ENCODE measurements around the gene DOCK1.

The DOCK1 gene

GRCh38 chr10:127174866-127175265 is 269.6 kb downstream of the DOCK1 start:
- DNase-seq (ENCODE audit: low read depth in 2 of 2) = no peak

- no peak for DNase-seq (ENCODE audit: low read depth in 2 of 2)
Measured at GRCh38 chr10:127175357-127176110, 270.3 kb downstream of the DOCK1 start.

DNA sequence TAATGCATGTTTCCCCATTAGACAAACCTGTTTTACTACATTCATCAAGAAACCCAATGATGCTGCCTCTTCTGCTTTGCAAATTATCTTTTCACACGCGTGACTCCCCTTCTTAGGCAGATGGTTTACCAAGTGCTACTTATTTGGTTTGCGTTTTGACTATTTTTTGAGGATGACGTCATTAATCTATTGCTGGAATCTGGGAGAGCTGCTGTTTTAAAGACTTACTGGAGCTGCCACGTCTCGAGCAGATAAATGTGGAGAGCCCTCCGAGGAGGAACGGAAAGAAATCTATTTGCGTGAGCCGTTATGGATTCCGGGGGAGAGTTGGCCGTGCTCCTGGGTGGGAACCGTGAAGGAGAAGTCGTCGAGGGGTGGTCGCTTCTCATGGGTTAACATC is 271.4 kb downstream of the DOCK1 start:
- DNase-seq (ENCODE audit: low read depth in 2 of 2) = no peak

GRCh38 chr10:127179612-127180250 is 274.5 kb downstream of the DOCK1 start:
- DNase-seq (ENCODE audit: low read depth in 2 of 2) = no peak

GRCh38 chr10:127182161-127182560 is 276.9 kb downstream of the DOCK1 start:
- DNase-seq (ENCODE audit: low read depth in 2 of 2) = no peak

DNA sequence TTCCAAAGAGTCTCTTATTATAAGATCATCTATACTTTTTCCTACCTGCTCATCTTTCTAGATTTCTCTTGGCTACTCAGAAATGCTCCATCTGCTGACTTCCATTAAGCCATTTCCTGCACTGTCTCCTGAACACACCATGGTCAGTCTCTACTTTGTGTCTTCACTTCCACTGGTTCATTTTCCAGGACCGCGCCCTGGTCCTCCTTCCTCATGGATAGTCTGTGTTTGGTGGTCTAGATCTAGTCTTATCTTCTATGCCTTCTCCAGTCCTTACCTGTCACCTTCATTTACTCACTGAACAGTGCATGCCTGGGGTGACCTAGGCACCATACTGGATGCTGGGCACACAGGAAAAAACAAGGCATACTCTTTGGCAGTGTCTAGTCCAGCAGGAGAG is 279.4 kb downstream of the DOCK1 start:
- DNase-seq (ENCODE audit: low read depth in 2 of 2) = no peak

DNA sequence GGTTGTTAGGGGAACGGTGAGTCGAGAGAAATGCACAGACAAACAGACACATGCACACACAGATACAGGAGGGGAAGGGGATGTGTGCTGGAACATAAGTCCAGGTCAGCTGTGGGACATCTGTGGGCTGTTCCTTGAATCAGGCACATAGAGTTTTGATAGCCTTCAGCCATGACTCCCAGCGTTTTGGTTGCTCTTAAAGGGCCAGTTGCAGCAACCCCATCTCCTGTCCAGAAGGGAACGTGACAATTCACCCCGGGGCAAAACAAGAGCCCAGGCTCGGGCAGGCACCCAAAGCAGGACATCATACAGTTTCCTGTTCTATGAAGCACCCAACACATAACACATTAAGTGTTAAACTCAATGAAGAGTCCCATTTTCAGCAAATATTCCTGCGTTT is 281.6 kb downstream of the DOCK1 start:
- no peak for DNase-seq (ENCODE audit: low read depth in 2 of 2)

DNA sequence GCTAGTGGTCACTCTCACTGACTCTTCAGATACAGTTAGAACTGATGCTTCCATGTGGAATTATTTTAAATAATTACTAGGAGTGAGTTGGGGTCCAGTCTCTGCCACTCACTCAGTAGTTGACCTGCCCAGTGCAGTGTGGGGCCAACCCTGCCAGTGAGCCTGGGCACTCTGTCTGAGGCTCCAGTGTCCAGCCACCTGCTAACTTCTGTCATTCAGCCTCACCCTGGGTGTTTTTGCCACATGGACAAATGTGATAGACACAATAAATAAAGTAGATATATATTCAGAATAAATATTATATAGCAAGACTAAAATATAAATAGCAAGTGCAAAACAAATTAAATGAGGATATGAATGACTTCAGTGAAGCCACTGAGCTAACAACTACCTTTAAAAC is 284.0 kb downstream of the DOCK1 start:
- no peak for DNase-seq (ENCODE audit: low read depth in 2 of 2)

- DNase-seq (ENCODE audit: low read depth in 2 of 2) = no peak
Measured at GRCh38 chr10:127190427-127190826, 285.2 kb downstream of the DOCK1 start.

DNA sequence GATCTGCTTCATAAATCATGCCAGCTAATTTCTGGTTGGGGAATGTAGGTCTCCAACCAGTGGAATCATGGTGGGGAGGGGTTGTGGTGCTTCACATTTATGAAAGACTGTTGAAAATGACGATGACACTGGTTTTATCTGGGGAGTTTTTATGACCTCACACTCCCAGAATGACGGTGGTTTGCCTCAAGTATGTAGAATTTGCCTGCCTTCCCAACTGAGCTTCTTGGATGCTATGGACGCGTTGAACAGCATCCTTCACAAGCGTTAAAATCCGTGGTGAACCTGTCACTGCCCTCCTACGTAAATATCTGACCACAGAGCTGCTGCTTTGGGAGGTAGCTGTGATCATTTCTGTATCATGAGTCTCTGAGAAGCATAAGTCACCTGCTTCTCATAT is 287.9 kb downstream of the DOCK1 start:
- DNase-seq (ENCODE audit: low read depth in 2 of 2) = no peak

DNA sequence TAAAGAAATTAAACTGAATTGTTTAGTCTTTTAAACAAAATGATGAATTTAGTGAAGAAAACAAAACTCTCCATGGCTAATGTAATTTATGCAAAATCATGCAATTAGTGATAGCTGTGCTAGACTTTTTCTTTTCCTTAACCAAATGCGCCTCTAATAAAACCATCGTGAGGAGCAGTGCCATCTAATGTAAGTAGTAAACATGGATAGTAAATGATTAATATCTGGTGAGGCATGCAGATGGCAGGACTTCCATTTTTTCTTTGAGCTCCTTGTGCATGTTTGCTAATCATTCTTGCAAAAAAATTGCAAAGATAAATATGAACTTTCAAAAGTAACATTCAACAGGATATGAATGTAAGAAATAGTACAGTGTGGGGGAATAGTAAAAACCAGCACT is 288.9 kb downstream of the DOCK1 start:
- DNase-seq (ENCODE audit: low read depth in 2 of 2) = no peak

DNA sequence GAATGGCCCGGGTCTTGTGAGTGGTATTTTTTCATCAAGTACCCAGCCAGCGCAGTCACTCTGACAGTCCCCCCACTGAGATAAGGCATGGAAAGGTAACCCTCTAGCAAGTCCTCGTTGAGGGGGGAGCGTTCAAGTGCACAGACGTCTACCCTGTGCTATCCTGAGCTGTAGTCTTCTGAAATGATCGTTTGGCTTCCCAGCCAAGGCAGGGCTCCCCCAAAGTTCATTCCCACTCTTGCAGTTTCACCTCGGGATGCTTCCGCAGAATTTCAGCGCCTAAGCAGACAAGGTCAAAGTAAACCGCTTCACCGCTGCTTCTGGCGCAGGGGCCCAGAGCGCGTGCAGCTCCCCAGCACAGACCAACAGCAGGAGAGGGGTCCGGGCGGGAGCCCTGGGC is 289.4 kb downstream of the DOCK1 start:
- no peak for DNase-seq (ENCODE audit: low read depth in 2 of 2)

DNA sequence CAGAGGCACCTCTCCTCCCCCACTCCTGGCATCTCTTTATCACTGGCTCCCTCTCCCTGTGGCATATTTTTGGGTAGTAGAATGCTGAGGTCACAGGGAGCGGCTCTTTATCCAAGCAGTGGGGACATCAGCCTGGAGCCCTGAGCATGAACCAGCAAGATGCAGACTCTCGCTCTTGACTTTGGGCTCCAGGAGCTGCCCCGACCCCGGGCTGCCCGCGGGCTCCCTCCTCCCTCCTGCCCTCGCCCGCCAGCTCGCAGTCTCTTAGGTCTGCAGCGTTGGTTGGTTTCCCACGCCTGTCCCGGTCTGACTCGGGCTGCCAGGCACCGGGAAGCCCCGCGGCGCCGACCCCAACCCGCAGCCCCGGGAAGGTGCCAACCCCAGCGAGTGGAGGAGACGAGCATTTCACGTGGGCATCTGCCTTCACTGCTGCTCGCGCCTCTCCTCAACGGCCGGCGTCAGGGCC is 289.8 kb downstream of the DOCK1 start:
- no peak for DNase-seq (ENCODE audit: low read depth in 2 of 2)

GRCh38 chr10:127195571-127196281 is 290.5 kb downstream of the DOCK1 start:
- DNase-seq (ENCODE audit: low read depth in 2 of 2) = no peak

DNA sequence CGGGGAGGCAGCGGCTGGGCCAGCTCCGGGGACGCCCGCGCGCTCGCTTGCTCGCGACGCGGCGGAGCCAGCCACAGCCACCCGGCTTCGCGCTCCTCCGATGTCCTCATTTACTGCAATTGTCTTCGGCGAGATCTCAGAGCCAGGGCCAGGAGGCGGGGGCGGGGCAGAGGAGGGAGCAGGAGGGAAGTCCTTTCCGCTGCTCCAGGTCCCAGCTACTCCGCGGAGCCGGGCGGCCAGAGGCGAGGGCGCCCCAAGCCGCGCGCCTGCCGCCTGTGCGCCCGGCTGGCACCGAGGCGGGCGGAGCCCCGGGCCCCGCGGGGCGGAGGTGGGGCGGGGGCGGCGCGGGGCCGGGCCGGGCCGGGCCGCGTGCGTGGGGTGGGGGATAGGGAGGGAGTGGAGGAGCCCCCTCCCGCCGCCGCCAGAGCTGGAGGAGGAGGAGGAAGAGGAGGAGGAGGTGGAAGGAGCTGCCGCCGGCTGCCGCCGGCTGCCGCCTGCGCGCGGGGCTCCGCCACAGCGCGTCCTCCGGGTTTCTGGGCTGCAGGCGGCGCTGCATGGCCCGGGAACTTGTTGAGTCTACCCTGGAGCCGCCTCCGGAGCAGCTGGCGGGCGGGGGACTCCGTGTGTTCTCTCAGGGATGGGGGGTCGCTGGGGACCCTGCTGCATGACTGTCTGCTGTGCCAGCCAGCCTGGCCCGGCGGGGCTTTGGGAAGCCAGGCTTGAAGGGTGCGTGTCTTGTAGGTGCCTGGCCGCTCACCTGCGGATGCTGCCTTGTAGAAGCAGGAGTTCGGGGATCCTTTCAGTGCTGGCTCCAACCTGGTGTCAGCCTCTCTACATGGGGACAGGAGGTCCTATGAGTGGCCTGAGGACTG is 291.3 kb downstream of the DOCK1 start, which contains the start of gene INSYN2A:
Gene INSYN2A (minus strand): TSS at position 310 of the 872 bp plus-strand sequence. CDS start 20,196 bp downstream, outside the sequence.
- DNase-seq (ENCODE audit: low read depth in 2 of 2) = no peak

DNA sequence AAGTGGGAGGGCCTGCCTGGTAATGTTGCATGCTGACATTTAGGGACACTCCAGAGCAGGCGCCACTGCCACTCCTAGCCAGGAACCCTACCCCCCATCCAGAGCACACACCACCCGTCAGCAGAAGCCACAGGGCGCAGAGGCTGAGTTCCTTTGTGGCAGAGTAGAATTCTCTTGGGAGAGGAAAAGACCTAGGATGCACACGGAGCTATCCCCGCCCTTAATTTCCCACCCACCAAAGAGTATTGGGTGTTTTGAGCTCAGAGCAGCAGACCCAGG is 291.9 kb downstream of the DOCK1 start:
- no peak for DNase-seq (ENCODE audit: low read depth in 2 of 2)

- no peak for DNase-seq (ENCODE audit: low read depth in 2 of 2)
Measured at GRCh38 chr10:127198307-127198706, 293.1 kb downstream of the DOCK1 start.

GRCh38 chr10:127198721-127199120 is 293.5 kb downstream of the DOCK1 start:
- no peak for DNase-seq (ENCODE audit: low read depth in 2 of 2)

DNA sequence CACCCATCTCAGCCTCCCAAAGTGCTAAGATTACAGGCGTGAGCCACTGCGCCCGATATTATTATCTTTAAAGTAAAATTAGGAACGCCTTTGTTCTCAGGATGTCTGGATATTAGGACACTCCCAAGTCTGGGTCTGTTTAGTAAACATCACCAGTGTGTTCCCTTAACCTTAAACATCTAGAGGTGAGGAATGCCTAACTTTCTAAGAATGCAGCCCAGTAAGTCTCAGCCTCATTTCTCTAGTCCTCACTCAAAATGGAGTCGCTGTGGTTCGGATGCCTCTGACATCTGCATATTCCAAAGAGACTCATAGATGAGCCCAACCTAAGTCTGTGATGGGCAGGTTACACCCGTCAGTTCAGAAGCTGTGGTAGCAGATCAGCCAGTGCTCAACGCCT is 295.4 kb downstream of the DOCK1 start:
- no peak for DNase-seq (ENCODE audit: low read depth in 2 of 2)

- DNase-seq (ENCODE audit: low read depth in 2 of 2) = no peak
Measured at GRCh38 chr10:127203067-127203466, 297.8 kb downstream of the DOCK1 start.

DNA sequence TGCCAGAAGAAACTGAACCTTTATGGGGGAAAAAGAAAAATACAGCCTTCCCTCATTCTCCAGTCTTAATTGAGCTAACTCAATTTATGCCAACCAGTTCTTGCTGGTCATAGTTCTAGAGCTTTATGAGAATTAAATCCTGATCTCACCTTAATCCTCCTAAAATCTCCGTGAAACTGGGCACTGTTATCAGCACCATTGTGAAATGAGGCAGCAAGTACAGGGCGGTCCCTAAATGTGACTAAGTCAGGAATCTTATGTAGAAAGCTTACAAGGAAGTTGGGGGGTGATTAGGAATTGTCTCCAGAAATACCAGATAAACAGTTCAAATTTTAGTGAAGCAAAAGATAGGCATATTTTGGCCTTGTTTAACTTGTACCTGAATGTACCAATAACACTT is 301.9 kb downstream of the DOCK1 start:
- no peak for DNase-seq (ENCODE audit: low read depth in 2 of 2)

DNA sequence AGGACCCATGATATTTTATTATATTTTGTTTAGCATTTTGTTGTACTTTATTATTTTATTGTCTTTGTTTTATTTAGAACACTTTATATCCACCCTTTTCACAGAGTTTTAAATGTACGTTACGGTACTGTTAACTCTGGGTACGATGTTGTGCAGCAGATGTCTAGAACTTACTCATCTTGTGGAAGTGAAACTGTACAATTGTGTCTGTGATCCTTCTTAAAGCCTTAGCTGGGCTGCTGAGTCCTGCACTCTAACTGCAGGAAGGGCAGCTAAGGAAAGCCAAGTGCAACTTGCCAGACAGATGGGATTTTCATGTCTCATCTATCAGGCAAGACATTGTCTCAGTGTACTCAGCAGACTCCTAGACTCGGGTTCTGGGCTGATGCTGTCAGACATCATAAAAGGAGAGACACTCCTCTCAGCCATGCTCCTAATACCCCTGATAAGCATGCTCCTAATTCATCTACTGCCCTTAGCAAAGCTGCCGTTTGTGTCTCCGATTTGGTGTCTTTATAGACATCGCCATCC is 305.8 kb downstream of the DOCK1 start:
- DNase-seq (ENCODE audit: low read depth in 2 of 2) = no peak

Data from activated CD8-positive, alpha-beta memory T cell treated with anti-CD3 and anti-CD28 coated beads for 4 hours (primary cell).